ENCODE measurements around the gene FBP2. TPM values are rescaled to one million over a fixed set of nuclear protein-coding genes. Genes with fewer than 3 reads are reported as not detected.

FBP2 gene
- total RNA-seq, 4 donors from 2014 or later: not detected

DNA sequence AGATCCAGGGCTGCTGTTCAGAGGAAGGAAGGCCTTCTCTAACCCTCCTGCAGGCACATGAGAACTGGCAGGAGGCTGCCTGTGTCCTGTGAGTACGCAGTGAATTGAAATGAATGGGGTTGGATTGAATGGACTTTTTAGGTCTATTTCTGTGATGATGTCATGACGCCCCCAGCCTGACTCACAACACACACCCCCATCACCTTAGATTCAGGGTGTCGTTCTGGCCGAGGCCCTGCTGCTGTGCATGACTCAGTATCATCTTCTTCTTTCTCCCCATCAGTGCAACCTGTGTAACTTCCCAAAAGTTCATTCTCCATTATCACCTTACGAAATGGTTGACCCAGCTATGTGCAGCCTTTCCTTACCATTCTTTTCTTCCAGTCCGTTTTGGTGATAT, 33.4 kb downstream of the FBP2 start:
- TF ChIP-seq, protein P1, sequence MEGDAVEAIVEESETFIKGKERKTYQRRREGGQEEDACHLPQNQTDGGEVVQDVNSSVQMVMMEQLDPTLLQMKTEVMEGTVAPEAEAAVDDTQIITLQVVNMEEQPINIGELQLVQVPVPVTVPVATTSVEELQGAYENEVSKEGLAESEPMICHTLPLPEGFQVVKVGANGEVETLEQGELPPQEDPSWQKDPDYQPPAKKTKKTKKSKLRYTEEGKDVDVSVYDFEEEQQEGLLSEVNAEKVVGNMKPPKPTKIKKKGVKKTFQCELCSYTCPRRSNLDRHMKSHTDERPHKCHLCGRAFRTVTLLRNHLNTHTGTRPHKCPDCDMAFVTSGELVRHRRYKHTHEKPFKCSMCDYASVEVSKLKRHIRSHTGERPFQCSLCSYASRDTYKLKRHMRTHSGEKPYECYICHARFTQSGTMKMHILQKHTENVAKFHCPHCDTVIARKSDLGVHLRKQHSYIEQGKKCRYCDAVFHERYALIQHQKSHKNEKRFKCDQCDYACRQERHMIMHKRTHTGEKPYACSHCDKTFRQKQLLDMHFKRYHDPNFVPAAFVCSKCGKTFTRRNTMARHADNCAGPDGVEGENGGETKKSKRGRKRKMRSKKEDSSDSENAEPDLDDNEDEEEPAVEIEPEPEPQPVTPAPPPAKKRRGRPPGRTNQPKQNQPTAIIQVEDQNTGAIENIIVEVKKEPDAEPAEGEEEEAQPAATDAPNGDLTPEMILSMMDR (IDR thresholded peaks at IDR 0.05; ENCODE audit: low read depth): no peak

DNA sequence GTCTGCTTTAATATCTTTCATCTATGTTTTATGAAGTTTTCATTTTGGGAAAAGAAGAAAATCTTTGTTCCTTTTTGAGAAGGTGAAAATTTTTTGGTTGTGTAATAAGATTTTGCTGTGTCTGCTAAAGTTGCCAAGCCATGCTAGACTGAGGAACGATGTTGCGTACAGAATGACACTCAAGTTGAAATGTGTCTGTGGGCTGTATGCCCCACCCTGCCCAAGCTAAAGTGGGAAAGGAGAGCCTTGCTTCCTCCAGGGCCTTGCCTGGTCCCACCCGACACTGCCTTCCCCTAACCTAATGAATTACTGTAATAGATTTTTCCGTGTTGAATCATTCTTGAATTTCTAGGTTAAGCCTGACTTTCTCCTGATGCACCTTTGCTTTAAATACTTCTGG, 36.2 kb downstream of the FBP2 start:
- TF ChIP-seq, protein P1 (IDR thresholded peaks at IDR 0.05; ENCODE audit: low read depth): no peak

DNA sequence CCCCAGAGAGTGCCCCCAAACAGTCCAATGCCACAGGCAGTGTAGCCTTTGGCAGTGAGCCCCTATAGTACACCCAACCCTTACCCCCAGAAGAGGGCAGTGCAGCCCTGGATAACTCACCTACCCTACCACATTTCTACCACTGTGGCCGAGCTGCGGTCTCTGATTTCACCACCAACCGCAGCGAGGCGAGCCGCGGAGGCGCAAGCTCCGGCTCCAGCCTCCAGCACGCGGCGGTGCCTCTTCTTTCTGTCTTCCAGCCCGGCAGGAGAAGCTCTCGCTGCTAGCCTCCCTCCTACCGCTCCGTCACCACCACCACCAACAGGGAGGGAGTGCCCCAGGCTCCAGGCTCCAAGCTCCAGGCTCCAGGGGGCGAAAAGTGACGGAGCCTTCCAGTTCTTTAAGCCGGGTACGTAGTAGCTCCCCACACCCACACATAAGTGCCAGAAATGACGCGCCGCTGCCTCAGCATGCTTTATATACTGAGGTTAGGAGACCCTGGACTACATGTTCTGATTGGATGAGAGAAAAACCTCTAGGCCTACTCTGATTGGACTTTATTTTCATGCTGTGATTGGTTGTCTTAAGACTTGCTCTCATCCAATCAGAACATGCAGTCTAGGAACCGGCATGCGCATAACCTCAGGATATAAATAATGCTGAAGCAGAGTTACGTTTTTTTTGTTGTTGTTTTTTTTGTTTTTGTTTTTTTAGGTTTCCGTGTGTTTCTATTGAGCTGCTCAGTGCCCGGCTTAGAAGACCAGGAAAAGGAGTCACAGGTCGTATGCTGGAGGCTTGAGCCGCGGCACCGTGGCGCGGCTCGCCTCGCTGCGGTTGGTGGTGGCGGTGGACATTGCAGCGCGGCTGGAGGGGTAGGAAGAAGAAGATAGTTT, 38.9 kb downstream of the FBP2 start, which contains the start of gene PCAT7:
Gene PCAT7 (plus strand): TSS at position 645 of the 893 bp plus-strand sequence.
- TF ChIP-seq, protein P1 (IDR thresholded peaks at IDR 0.05; ENCODE audit: low read depth): no peak

DNA sequence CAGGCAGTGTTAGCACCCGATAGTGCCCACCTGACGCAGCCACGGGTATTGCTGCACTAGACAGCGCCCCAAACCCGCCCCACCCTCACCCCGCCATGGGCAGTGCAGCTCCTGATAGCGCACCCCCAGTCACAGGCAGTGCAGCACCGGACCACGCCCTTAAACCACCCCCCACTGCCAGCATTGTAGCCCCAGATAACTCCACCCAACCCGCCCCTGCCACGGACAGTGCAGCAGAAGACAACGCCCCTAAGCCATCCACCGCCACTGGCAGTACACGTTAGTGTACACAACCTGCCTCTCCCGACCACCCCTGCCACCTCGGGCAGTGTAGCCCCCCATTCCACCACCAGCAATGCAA, 39.6 kb downstream of the FBP2 start:
- TF ChIP-seq, protein P1 (IDR thresholded peaks at IDR 0.05; ENCODE audit: low read depth): no peak

DNA sequence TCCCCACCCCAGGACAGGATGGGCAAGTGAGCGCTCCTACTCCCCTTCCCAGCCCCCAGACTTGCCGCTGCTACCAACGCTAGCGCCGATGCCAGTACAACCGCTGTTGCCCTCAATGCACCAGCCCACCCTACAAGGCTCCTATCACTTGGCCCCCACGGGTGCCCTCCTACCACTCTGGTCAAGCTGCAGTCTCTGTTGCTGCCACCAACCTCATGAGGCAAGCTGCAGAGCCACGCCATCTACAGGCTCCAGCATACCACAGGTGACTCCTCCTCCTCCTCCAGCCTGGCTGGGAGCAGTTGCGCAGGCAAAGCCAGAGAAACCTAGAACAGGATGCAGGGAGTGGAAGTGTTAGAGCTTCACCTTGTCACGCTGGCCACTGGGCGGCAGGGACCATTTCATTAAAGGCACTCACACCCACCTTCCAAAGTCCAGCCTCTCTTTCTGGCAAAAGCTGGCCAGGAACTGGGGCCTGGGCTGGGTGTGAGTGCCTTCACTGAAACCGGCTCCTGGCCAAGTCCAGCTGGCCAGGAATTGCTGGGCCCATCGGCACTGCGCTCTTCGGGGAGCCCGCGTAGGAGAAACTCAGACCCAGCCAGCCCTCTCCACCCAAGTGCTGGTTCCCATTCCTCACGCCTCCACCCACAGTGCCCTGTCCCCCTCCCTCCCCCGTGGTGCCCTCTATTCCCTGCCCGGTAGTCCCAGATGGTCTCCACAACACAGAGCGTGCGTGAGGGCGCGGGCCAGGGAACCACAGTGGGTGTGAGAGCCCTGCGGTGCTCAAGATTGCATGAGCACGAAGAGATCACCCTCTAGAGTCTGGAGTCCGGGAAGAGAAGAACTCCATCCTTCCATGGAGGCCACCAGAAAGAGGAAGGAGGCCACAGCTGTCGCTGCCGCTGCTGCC, 40.3 kb downstream of the FBP2 start:
- TF ChIP-seq, protein P1 (IDR thresholded peaks at IDR 0.05; ENCODE audit: low read depth): no peak

DNA sequence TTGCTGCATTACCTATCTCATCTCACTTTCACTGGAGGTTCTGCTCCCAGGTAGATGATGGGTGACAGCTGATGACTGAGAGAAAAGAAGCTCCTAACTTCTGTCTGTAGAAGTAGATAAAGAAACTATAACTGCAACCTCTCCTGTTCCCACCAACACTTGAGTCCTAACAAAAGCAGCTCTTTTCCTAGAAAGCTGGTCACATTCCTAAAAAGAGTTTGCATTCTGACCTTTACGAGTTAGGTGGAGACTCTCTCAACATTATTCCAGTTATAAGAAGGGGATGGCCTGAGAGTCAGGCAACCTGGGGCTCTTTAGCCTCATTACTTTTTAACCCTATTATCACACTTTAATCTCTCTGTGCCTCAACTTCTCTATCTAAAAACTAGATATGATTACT, 47.7 kb downstream of the FBP2 start:
- TF ChIP-seq, protein P1 (IDR thresholded peaks at IDR 0.05; ENCODE audit: low read depth): no peak

DNA sequence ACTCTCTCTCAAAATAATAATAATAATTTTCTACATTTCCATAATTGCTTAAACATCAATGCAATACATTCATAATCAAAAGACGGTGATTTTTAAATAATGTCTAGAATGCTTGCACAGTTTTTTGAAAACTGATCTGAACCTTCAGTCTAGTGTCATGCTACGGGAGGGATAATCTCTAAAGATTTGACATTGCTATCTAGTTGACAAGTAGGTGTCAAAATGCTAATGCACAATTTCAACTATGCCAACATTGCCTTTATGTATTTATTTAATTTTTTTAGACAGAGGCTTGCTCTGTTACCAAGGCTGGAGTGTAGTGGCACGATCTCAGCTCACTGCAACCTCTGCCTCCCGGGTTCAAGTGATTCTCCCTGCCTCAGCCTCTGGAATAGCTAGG, 54.7 kb downstream of the FBP2 start:
- TF ChIP-seq, protein P1 (IDR thresholded peaks at IDR 0.05; ENCODE audit: low read depth): no peak
